Mesenchymal stem cell (in vitro differentiated cells and primary cell): ENCODE measurements around the gene CNTROB.

Experiments
- DNase-seq: peaks from one replicate; pipeline ENCODE4 v3.0.0-alpha.2; 2013
- H2AFZ ChIP-seq: one replicate; pipeline ENCODE4 v1.6.1; 2013; ENCODE audit warnings: low read depth, mild to moderate bottlenecking, control low read depth, inconsistent platforms, low read length, moderate library complexity
- H2AK5ac ChIP-seq: 2 replicates; pipeline ENCODE4 v1.6.1; 2013; ENCODE audit warnings: low read length, moderate library complexity, mild to moderate bottlenecking, inconsistent platforms; ENCODE audit not compliant: severe bottlenecking
- H2BK120ac ChIP-seq: one replicate; pipeline ENCODE4 v1.6.1; 2013; ENCODE audit warnings: low read depth, mild to moderate bottlenecking, inconsistent platforms, low read length, moderate library complexity
- H2BK12ac ChIP-seq, 2 experiments: one replicate each; pipeline ENCODE4 v1.6.1; 2013; ENCODE audit warnings: inconsistent platforms in 2 of 2, low read length in 2 of 2, mild to moderate bottlenecking in 2 of 2, moderate library complexity in 2 of 2, control low read depth in 1 of 2
- H2BK15ac ChIP-seq: one replicate; pipeline ENCODE4 v1.6.1; 2013; ENCODE audit warnings: mild to moderate bottlenecking, low read depth, inconsistent platforms; ENCODE audit not compliant: poor library complexity, severe bottlenecking
- H2BK5ac ChIP-seq: 2 replicates; pipeline ENCODE4 v1.6.1; 2013; ENCODE audit warnings: low read depth, mild to moderate bottlenecking, low read length, control low read depth, inconsistent platforms; ENCODE audit not compliant: poor library complexity, severe bottlenecking
- H3K14ac ChIP-seq, 2 experiments: one replicate each; pipeline ENCODE4 v1.6.1; 2013; ENCODE audit warnings: inconsistent platforms in 2 of 2, low read length in 2 of 2, control low read depth in 1 of 2, mild to moderate bottlenecking in 1 of 2, moderate library complexity in 1 of 2
- H3K18ac ChIP-seq, 2 experiments: one replicate each; pipeline ENCODE4 v1.6.1; 2013; ENCODE audit warnings: inconsistent platforms in 2 of 2, low read length in 2 of 2, control low read depth in 1 of 2, low read depth in 1 of 2, mild to moderate bottlenecking in 1 of 2
- H3K23ac ChIP-seq, 2 experiments: one replicate each; pipeline ENCODE4 v1.6.1; 2013; ENCODE audit warnings: inconsistent platforms in 2 of 2, low read length in 2 of 2, mild to moderate bottlenecking in 2 of 2, moderate library complexity in 2 of 2, control low read depth in 1 of 2
- H3K27ac ChIP-seq: 2 replicates; pipeline ENCODE4 v1.5.1; 2013; ENCODE audit warnings: mild to moderate bottlenecking, moderate library complexity, low read length, control low read depth, inconsistent platforms; ENCODE audit not compliant: poor library complexity, severe bottlenecking
- H3K27me3 ChIP-seq, 2 experiments: 2 replicates each; pipeline versions ENCODE4 v1.6.1 to v1.7.0; 2013; ENCODE audit warnings: low read length in 2 of 2, mild to moderate bottlenecking in 2 of 2, moderate library complexity in 2 of 2, control low read depth in 1 of 2, inconsistent platforms in 1 of 2; ENCODE audit not compliant: control insufficient read depth in 1 of 2, insufficient read depth in 1 of 2
- H3K36me3 ChIP-seq, 2 experiments: 2 replicates each; pipeline versions ENCODE4 v1.6.1 to v1.7.0; 2013; ENCODE audit warnings: low read length in 2 of 2, control low read depth in 1 of 2, inconsistent platforms in 1 of 2, low read depth in 1 of 2, mild to moderate bottlenecking in 1 of 2; ENCODE audit not compliant: insufficient read depth in 2 of 2, control insufficient read depth in 1 of 2
- H3K4ac ChIP-seq, 2 experiments: one replicate each; pipeline ENCODE4 v1.6.1; 2013; ENCODE audit warnings: inconsistent platforms in 2 of 2, low read length in 2 of 2, mild to moderate bottlenecking in 2 of 2, moderate library complexity in 2 of 2, control low read depth in 1 of 2, low read depth in 1 of 2
- H3K4me1 ChIP-seq: 2 replicates; pipeline ENCODE4 v1.6.1; 2013; ENCODE audit warnings: low read depth, low read length, control low read depth; ENCODE audit not compliant: control insufficient read depth, insufficient read depth
- H3K4me2 ChIP-seq: 2 replicates; pipeline ENCODE4 v1.6.1; 2013; ENCODE audit warnings: low read length, mild to moderate bottlenecking, inconsistent platforms; ENCODE audit not compliant: poor library complexity, severe bottlenecking
- H3K4me3 ChIP-seq, 2 experiments: 2 replicates each; pipeline versions ENCODE4 v1.5.1 to v1.7.0; 2013; ENCODE audit warnings: low read length in 2 of 2, mild to moderate bottlenecking in 2 of 2, control low read depth in 1 of 2, low read depth in 1 of 2; ENCODE audit not compliant: insufficient read depth in 1 of 2
- H3K79me1 ChIP-seq: replicated peaks from 2 replicates; pipeline ENCODE4 v1.6.1; 2013; ENCODE audit warnings: mild to moderate bottlenecking, control low read depth, low read length, inconsistent platforms; ENCODE audit not compliant: poor library complexity, severe bottlenecking
- H3K9ac ChIP-seq: 2 replicates; pipeline ENCODE4 v1.7.0; 2013; ENCODE audit warnings: mild to moderate bottlenecking, low read length, moderate library complexity
- H3K9me3 ChIP-seq: 2 replicates; pipeline ENCODE4 v1.7.0; 2013; ENCODE audit warnings: mild to moderate bottlenecking, low read length; ENCODE audit not compliant: control insufficient read depth
- H4K8ac ChIP-seq: one replicate; pipeline ENCODE4 v1.6.1; 2013; ENCODE audit warnings: inconsistent platforms, mild to moderate bottlenecking, low read length, moderate library complexity
- H4K91ac ChIP-seq: one replicate; pipeline ENCODE4 v1.6.1; 2013; ENCODE audit warnings: mild to moderate bottlenecking, low read length, inconsistent platforms
- WGBS: methylation state at CpG from one replicate; pipeline ENCODE4 v1.1.7; 2013; ENCODE audit warnings: mixed read lengths; 5-methylcytosine and 5-hydroxymethylcytosine counted together

CNTROB gene

DNA sequence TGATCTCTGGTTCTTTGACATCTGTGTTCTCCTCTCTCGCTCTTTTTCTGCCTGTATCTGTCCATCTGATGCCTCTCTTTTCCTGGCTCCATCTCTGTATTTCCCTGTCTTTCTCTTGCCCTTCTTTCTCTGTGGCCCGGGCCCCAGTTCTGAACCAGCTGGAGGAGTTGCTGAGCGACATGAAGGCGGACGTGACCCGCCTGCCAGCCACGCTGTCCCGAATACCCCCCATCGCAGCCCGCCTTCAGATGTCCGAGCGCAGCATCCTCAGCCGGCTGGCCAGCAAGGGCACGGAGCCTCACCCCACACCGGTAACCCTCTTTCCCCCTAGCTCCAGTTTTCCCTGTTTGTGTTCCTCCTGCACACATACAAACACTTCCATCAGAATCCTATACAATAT is 21.7 kb upstream of the CNTROB start:
- Histone ChIP-seq H3K27ac (no peak overlapping the region), H3K4me3 (no peak overlapping the region), H2BK120ac (no peak overlapping the region), H3K4ac (no peak overlapping the region), H3K9me3 (no peaks in the 10 kb centered on the region), H2BK5ac (no peak overlapping the region), H2BK12ac (no peak overlapping the region), H3K23ac (no peak overlapping the region), H3K79me1 (peaks cover 7% of the 10 kb centered on the region), H3K4me2 (no peak overlapping the region), H3K36me3 (peaks cover 69 to 74% of the 10 kb centered on the region in 2 experiments), H2BK15ac (no peak overlapping the region), H3K14ac (no peak overlapping the region), H3K9ac (no peak overlapping the region), H4K8ac (no peak overlapping the region), H3K18ac (no peak overlapping the region), H4K91ac (no peak overlapping the region), H3K27me3 (no peaks in the 10 kb centered on the region), H3K4me1 (peaks cover 2% of the 10 kb centered on the region), H2AFZ (no peak overlapping the region), H2AK5ac (no peak overlapping the region)
- 98% methylated on average over 15 of the region's 15 CpGs for WGBS
- DNase-seq: no peak

DNA sequence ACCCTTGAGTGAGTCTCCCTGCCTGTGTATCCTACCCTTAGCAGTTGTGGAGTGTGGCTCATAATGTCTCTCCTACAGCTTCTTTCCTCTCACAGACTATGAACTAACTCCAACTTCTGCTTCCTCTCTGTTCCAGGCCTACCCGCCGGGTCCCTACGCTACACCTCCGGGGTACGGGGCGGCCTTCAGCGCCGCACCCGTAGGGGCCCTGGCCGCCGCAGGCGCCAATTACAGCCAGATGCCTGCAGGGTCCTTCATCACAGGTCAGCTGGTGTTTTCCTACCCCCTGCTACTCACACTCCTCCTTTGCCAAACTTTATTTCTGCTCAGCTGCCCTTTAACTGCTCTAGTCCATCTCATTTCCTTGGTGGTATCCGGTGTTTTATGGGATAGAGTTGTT is 21.3 kb upstream of the CNTROB start:
- whole genome bisulfite sequencing: 99% methylated on average over 13 of the region's 13 CpGs
- H2BK120ac ChIP-seq: no peak overlapping the region

DNA sequence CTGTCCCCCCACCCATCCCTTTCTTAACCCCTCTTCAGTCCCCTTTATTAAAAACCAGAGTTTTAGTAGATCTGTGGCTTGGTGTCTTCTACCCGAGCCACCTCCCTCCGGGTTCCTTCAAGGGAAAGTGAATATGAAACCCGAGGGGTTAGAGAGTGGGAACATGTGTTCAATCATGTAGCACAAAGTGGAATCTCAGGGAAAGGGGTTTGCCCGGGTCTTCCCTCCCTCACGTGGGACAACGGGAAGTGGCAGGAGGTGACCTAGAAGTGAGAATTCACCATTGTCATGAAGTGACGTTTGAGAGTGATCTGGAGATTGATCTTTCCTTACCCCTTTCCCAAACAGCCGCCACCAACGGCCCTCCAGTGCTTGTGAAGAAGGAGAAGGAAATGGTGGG is 20.9 kb upstream of the CNTROB start:
- Histone ChIP-seq H2AFZ (no peak overlapping the region), H3K9ac (no peak overlapping the region), H3K27ac (no peak overlapping the region), H3K18ac (no peak overlapping the region), H2BK5ac (no peak overlapping the region), H3K4me3 (no peak overlapping the region), H3K4me2 (no peak overlapping the region), H3K79me1 (peaks cover 6% of the 10 kb centered on the region), H2BK12ac (no peak overlapping the region), H4K8ac (no peak overlapping the region), H2BK15ac (no peak overlapping the region), H4K91ac (no peak overlapping the region), H3K27me3 (no peaks in the 10 kb centered on the region), H3K4ac (no peak overlapping the region), H3K36me3 (peaks cover 61 to 65% of the 10 kb centered on the region in 2 experiments), H3K23ac (no peak overlapping the region), H2BK120ac (no peak overlapping the region), H2AK5ac (no peak overlapping the region), H3K4me1 (peaks cover 8% of the 10 kb centered on the region), H3K9me3 (no peaks in the 10 kb centered on the region), H3K14ac (no peak overlapping the region)
- 95% methylated on average over 5 of the region's 9 CpGs for WGBS
- no peak for DNase-seq

More for the DNA sequence above, 21.3 kb upstream of the CNTROB start:
- Histone ChIP-seq H4K8ac (no peak overlapping the region), H2BK12ac (no peak overlapping the region), H3K4ac (no peak overlapping the region), H3K4me3 (no peak overlapping the region), H3K79me1 (peaks cover 7% of the 10 kb centered on the region), H3K4me2 (no peak overlapping the region), H3K9ac (no peak overlapping the region), H3K18ac (no peak overlapping the region), H2AFZ (no peak overlapping the region), H4K91ac (no peak overlapping the region), H3K36me3 (peaks cover 65 to 69% of the 10 kb centered on the region in 2 experiments), H3K27me3 (no peaks in the 10 kb centered on the region), H3K27ac (no peak overlapping the region), H3K23ac (no peak overlapping the region), H2BK15ac (no peak overlapping the region), H3K9me3 (no peaks in the 10 kb centered on the region), H2BK5ac (no peak overlapping the region), H3K14ac (no peak overlapping the region), H3K4me1 (peaks cover 5% of the 10 kb centered on the region), H2AK5ac (no peak overlapping the region)
- no peak for DNase-seq

DNA sequence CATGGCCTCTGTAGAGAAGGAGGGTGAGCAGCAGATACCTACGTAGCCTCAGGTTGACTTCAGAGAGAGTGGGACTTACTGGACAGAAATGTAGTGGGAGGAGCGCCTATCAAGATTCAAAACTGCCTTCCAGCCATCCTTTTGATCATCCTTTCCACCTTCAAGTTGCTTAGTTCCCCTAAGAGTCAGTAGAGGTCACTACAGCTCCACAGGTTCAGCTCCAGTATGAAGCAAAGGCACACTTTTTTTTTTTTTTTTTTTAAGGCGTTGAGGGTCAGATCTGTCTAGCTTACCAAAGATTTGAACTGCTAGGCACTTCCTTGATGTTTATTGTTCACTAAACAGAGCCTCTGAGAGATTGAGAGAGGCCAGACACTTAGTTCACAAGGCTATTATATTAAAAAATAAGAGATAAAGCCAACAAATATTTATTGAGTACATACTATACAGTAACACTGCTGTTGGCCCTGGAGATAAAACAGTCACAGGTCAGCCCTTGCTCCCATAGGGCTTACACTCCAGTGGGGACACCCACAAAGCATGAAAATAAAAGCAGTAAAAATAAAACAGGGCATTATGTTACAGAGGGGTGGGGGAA is 19.0 kb upstream of the CNTROB start:
- peak overlapping the region; percentile 51 for H3K9ac ChIP-seq
- H3K14ac ChIP-seq: no peak overlapping the region
- no peaks in the 10 kb centered on the region for H3K27me3 ChIP-seq
- H3K4ac ChIP-seq: no peak overlapping the region
- H2BK15ac ChIP-seq: no peak overlapping the region
- H3K18ac ChIP-seq: no peak overlapping the region
- no peak overlapping the region for H2AFZ ChIP-seq
- H3K9me3 ChIP-seq: no peaks in the 10 kb centered on the region
- H2BK12ac ChIP-seq: no peak overlapping the region
- no peak overlapping the region for H3K4me2 ChIP-seq
- H3K23ac ChIP-seq: no peak overlapping the region
- H2BK5ac ChIP-seq: no peak overlapping the region
- peaks cover 43 to 46% of the 10 kb centered on the region in 2 experiments for H3K36me3 ChIP-seq
- no peak overlapping the region for H4K8ac ChIP-seq
- H3K27ac ChIP-seq: no peak overlapping the region
- no peak overlapping the region for H2BK120ac ChIP-seq
- H3K79me1 ChIP-seq: peaks cover 3% of the 10 kb centered on the region
- no peak overlapping the region for H4K91ac ChIP-seq
- no peak overlapping the region for H3K4me3 ChIP-seq
- H3K4me1 ChIP-seq: peaks cover 15% of the 10 kb centered on the region
- WGBS: 51% methylated on average over 2 of the region's 3 CpGs
- peak; percentile 81 for DNase-seq
- no peak overlapping the region for H2AK5ac ChIP-seq
